Stimulated activated naive B cell treated with anti-CD40 and anti-IgM and Interleukin-4, amounts not matched to agents 10 μg/mL and 1 μg/mL and 100 μg/mL, for 72 hours (primary cell): ENCODE results near the gene VCX.
"Not testable (repeated sequence)": the region's sequence is repeated elsewhere in the genome, so short reads cannot be mapped to it uniquely, and the experiment has no call there.

Experiments used
- ATAC-seq, 2 donors: fragments of 150-1000 bp; cut with Tn5 transposase; replicated peaks; 2 replicates each; pipeline ENCODE4 v1.10.0; 2021; ENCODE audit warnings: moderate library complexity in 1 of 2
- DNase-seq: peaks from one replicate; pipeline ENCODE4 v3.0.0; 2021
- H3K27ac Mint-ChIP-seq: one replicate; pipeline ENCODE4 v1.8.0; 2022; ENCODE audit warnings: mild to moderate bottlenecking, mixed read lengths
- H3K27me3 Mint-ChIP-seq, 2 donors: one replicate each; pipeline ENCODE4 v1.8.0; 2022; ENCODE audit warnings: mixed read lengths in 2 of 2
- H3K36me3 Mint-ChIP-seq, 2 donors: one replicate each; pipeline ENCODE4 v1.8.0; 2022; ENCODE audit warnings: mixed read lengths in 2 of 2, mild to moderate bottlenecking in 1 of 2
- H3K4me1 Mint-ChIP-seq, 2 donors: one replicate each; pipeline ENCODE4 v1.8.0; 2022; ENCODE audit warnings: mixed read lengths in 2 of 2, mild to moderate bottlenecking in 1 of 2
- H3K4me3 Mint-ChIP-seq, 2 donors: one replicate each; pipeline ENCODE4 v1.8.0; 2022; ENCODE audit warnings: mild to moderate bottlenecking in 2 of 2, mixed read lengths in 2 of 2, moderate library complexity in 1 of 2
- H3K9me3 Mint-ChIP-seq, 2 donors: one replicate each; pipeline ENCODE4 v1.8.0; 2022; ENCODE audit warnings: mixed read lengths in 2 of 2, mild to moderate bottlenecking in 1 of 2

VCX gene

GRCh38 chrX:7842871-7843270 is at the start of gene VCX:
VCX (plus strand) TSS chrX:7843171; CDS start chrX:7843204, 33 bp downstream.
- H3K4me1 Mint-ChIP-seq, DNase-seq, H3K9me3 Mint-ChIP-seq, H3K4me3 Mint-ChIP-seq, H3K27me3 Mint-ChIP-seq, H3K36me3 Mint-ChIP-seq, ATAC-seq, H3K27ac Mint-ChIP-seq: not testable (repeated sequence)

- no peaks in the 10 kb centered on the region for H3K36me3 Mint-ChIP-seq
- H3K27me3 Mint-ChIP-seq, result peaks cover 0 to 5% of the 10 kb centered on the region in 2 donors
- peaks cover 5 to 6% of the 10 kb centered on the region in 2 donors for H3K4me1 Mint-ChIP-seq
- ATAC-seq (no peak), DNase-seq (no peak)
- H3K4me3 Mint-ChIP-seq, result no peak overlapping the region
- peaks cover 1 to 10% of the 10 kb centered on the region in 2 donors for H3K9me3 Mint-ChIP-seq
- no peak overlapping the region for H3K27ac Mint-ChIP-seq
Observed at GRCh38 chrX:7798327-7798726, 44.6 kb upstream of the VCX start.

- no peak overlapping the region for H3K4me3 Mint-ChIP-seq
- H3K27ac Mint-ChIP-seq, result no peak overlapping the region
- peaks cover 1 to 10% of the 10 kb centered on the region in 2 donors for H3K9me3 Mint-ChIP-seq
- peaks cover 5 to 6% of the 10 kb centered on the region in 2 donors for H3K4me1 Mint-ChIP-seq
- DNase-seq (no peak), ATAC-seq (no peak)
- H3K27me3 Mint-ChIP-seq, result peaks cover 4 to 5% of the 10 kb centered on the region in 2 donors
- H3K36me3 Mint-ChIP-seq, result no peaks in the 10 kb centered on the region
Observed at GRCh38 chrX:7801711-7802110, 41.3 kb upstream of the VCX start.

GRCh38 chrX:7815166-7815805 is 27.7 kb upstream of the VCX start:
- H3K4me1 Mint-ChIP-seq, result peaks cover 0 to 5% of the 10 kb centered on the region in 2 donors
- H3K4me3 Mint-ChIP-seq, result no peak overlapping the region
- ATAC-seq (no peak), DNase-seq (no peak)
- H3K27ac Mint-ChIP-seq, result no peak overlapping the region
- peaks cover 4 to 7% of the 10 kb centered on the region in 2 donors for H3K9me3 Mint-ChIP-seq
- H3K36me3 Mint-ChIP-seq, result peaks cover 0 to 4% of the 10 kb centered on the region in 2 donors
- H3K27me3 Mint-ChIP-seq, result peaks cover 5 to 7% of the 10 kb centered on the region in 2 donors

GRCh38 chrX:7828594-7828993 is 14.4 kb upstream of the VCX start:
- H3K9me3 Mint-ChIP-seq, result no peaks in the 10 kb centered on the region
- H3K4me1 Mint-ChIP-seq, result no peaks in the 10 kb centered on the region
- DNase-seq (no peak), ATAC-seq (no peak)
- no peaks in the 10 kb centered on the region for H3K36me3 Mint-ChIP-seq
- no peak overlapping the region for H3K27ac Mint-ChIP-seq
- no peak overlapping the region for H3K4me3 Mint-ChIP-seq
- H3K27me3 Mint-ChIP-seq, result peaks cover 0 to 4% of the 10 kb centered on the region in 2 donors

- H3K27me3 Mint-ChIP-seq, result no peaks in the 10 kb centered on the region
- no peak for ATAC-seq
- H3K9me3 Mint-ChIP-seq, result no peaks in the 10 kb centered on the region
- H3K36me3 Mint-ChIP-seq, result no peaks in the 10 kb centered on the region
- no peaks in the 10 kb centered on the region for H3K4me1 Mint-ChIP-seq
- no peak for DNase-seq
- H3K27ac Mint-ChIP-seq, result no peak overlapping the region
- H3K4me3 Mint-ChIP-seq, result no peak overlapping the region
Observed at GRCh38 chrX:7841084-7841805, 1.7 kb upstream of the VCX start.

GRCh38 chrX:7852166-7852565 is 9.2 kb downstream of the VCX start:
- Mint-ChIP-seq H3K36me3 (no peaks in the 10 kb centered on the region), H3K4me3 (no peak overlapping the region)
- no peak for ATAC-seq

GRCh38 chrX:7872042-7872441 is 29.1 kb downstream of the VCX start:
- DNase-seq (no peak), ATAC-seq (no peak)
- Mint-ChIP-seq H3K27me3 (peaks cover 0 to 4% of the 10 kb centered on the region in 2 donors), H3K4me1 (no peaks in the 10 kb centered on the region), H3K9me3 (peaks cover 0 to 4% of the 10 kb centered on the region in 2 donors), H3K27ac (no peak overlapping the region), H3K4me3 (no peak overlapping the region), H3K36me3 (no peaks in the 10 kb centered on the region)

More at GRCh38 chrX:7852166-7852565, 9.2 kb downstream of the VCX start:
- peaks cover 5% of the 10 kb centered on the region in 2 donors for H3K27me3 Mint-ChIP-seq
- DNase-seq, result no peak
- no peak overlapping the region for H3K27ac Mint-ChIP-seq
- peaks cover 0 to 4% of the 10 kb centered on the region in 2 donors for H3K9me3 Mint-ChIP-seq
- H3K4me1 Mint-ChIP-seq, result no peaks in the 10 kb centered on the region

GRCh38 chrX:7876957-7877356 is 34.0 kb downstream of the VCX start:
- DNase-seq, result no peak
- Mint-ChIP-seq H3K9me3 (no peaks in the 10 kb centered on the region), H3K27ac (no peak overlapping the region), H3K27me3 (peaks cover 0 to 7% of the 10 kb centered on the region in 2 donors), H3K4me1 (no peaks in the 10 kb centered on the region), H3K4me3 (no peak overlapping the region), H3K36me3 (no peaks in the 10 kb centered on the region)
- ATAC-seq, result no peak

- no peak for ATAC-seq
Observed at GRCh38 chrX:7889135-7889534, 46.2 kb downstream of the VCX start.

GRCh38 chrX:7889680-7890079 is 46.7 kb downstream of the VCX start:
- H3K9me3 Mint-ChIP-seq, result peaks cover 3 to 6% of the 10 kb centered on the region in 2 donors
- DNase-seq, result no peak
- ATAC-seq, result no peak
- no peak overlapping the region for H3K4me3 Mint-ChIP-seq
- no peaks in the 10 kb centered on the region for H3K36me3 Mint-ChIP-seq
- H3K4me1 Mint-ChIP-seq, result no peaks in the 10 kb centered on the region
- H3K27ac Mint-ChIP-seq, result no peak overlapping the region
- H3K27me3 Mint-ChIP-seq, result no peaks in the 10 kb centered on the region

More at GRCh38 chrX:7889135-7889534, 46.2 kb downstream of the VCX start:
- Mint-ChIP-seq H3K4me3 (no peak overlapping the region), H3K4me1 (no peaks in the 10 kb centered on the region), H3K27ac (no peak overlapping the region), H3K9me3 (peaks cover 3 to 6% of the 10 kb centered on the region in 2 donors), H3K27me3 (no peaks in the 10 kb centered on the region), H3K36me3 (no peaks in the 10 kb centered on the region)
- no peak for DNase-seq

- Mint-ChIP-seq H3K27ac (no peak overlapping the region), H3K4me1 (no peaks in the 10 kb centered on the region), H3K4me3 (no peak overlapping the region), H3K27me3 (no peaks in the 10 kb centered on the region), H3K9me3 (peaks cover 0 to under 1% of the 10 kb centered on the region in 2 donors), H3K36me3 (peaks cover 4 to 14% of the 10 kb centered on the region in 2 donors)
- no peak for ATAC-seq
- DNase-seq, result no peak
Observed at GRCh38 chrX:7891928-7892327, 49.0 kb downstream of the VCX start.
